Measurements from ENCODE around the gene SMIM44. TPM values are rescaled to one million over a fixed set of nuclear protein-coding genes. Genes with fewer than 3 reads are reported as not detected.
A peak's percentile ranks its signal among the peaks of the same experiment; 100 is the strongest.

Gene SMIM44
- total and polyA plus RNA-seq, 9 of the 15 experiments (the other 6 are each of a cell fraction or from before 2014, with no cell fraction given) = not detected

DNA sequence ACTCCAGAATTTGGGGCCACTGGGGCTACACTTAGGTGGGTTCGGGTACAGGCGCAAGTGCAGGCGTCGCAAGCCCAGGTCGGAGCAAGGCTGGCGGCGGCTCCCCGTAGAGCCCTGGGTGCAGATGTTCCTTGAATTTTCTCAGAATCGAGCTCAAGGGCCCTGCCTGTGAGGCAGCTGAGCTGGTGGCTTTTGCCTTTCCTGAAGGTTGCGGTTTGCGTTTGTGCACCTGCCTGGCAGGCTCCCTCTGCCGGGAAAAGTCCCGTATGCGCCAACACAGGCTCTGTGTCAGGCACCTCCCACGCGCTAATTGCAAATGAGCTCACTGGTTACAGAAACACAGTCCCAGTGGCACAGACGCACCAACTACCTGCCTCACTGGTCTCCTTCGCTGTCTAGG lies 11.3 kb upstream of the SMIM44 start:
- Histone ChIP-seq H4K20me1 (replicated peaks; ENCODE audit: control insufficient read depth, insufficient read depth, low read length) (no peaks in the 10 kb centered on the region), H2AFZ (ENCODE audit: low read depth, low read length) (no peak overlapping the region), H3K4me2 (ENCODE audit: insufficient read depth, low read length) (no peak overlapping the region), H3K79me2 (ENCODE audit: control insufficient read depth, insufficient read depth, low read length) (peaks cover 28% of the 10 kb centered on the region), H3K9me3 (replicated peaks; ENCODE audit: control insufficient read depth, insufficient read depth, low read depth, low read length) (no peaks in the 10 kb centered on the region), H3K36me3 (ENCODE audit: control insufficient read depth, insufficient read depth, low read length) (peaks cover 79% of the 10 kb centered on the region), H3K27me3 (ENCODE audit: control insufficient read depth in 2 of 2, insufficient read depth in 2 of 2, low read length in 2 of 2) (no peaks in the 10 kb centered on the region), H3K4me3 (no peak overlapping the region), H3K4me1 (replicated peaks in 1 of 2; ENCODE audit: control insufficient read depth in 2 of 2, insufficient read depth in 2 of 2, low read length in 2 of 2) (peaks cover 2 to 36% of the 10 kb centered on the region in 2 experiments; a peak in 4 of 5 replicates), H3K9me1 (ENCODE audit: control insufficient read depth, insufficient read depth, low read length) (no peaks in the 10 kb centered on the region), H3K27ac (ENCODE audit: extremely low read depth, low read depth, low read length) (no peak overlapping the region), H3K9ac (ENCODE audit: insufficient read depth in 1 of 2, low read depth in 2 of 2, low read length in 2 of 2) (peak overlapping the region in 1 of 2 experiments; percentile 14; a peak in 1 of 4 replicates)
- ChIA-PET POLR2A (interaction anchor here (0.6 to 0.9 kb wide), 4 partner anchors 10 to 121 kb away, joined by 3 read pairs; partner anchors contain the start of gene SMIM24), CTCF (ENCODE audit: low intra/inter-chr PET ratio) (no interaction called here)
- in situ Hi-C loops (cut with MboI) (no loop called here), intact Hi-C loops (cut with micrococcal nuclease) (no loop called here)
- TF ChIP-seq CSDE1 (IDR thresholded peaks at IDR 0.05) = no peak
- TF ChIP-seq RUNX1 (IDR thresholded peaks at IDR 0.05; ENCODE audit: low read depth) = no peak
- TF ChIP-seq ZNF384 (IDR thresholded peaks at IDR 0.05; ENCODE audit: low read depth, low read length) = no peak
- TF ChIP-seq EP400 (IDR thresholded peaks at IDR 0.05) = no peak
- 0 out of 2 replicates have a peak, but pooled peaks have one; percentile 24 for TF ChIP-seq EGR1 (conservative IDR thresholded peaks at IDR 0.05)
- no peak for TF ChIP-seq CC2D1A (IDR thresholded peaks at IDR 0.05)
- TF ChIP-seq ZNF668 (CRISPR knock-in tag; IDR thresholded peaks at IDR 0.05) = no peak
- no peak for TF ChIP-seq HDAC6 (IDR thresholded peaks at IDR 0.05; ENCODE audit: low read depth, low read length)
- TF ChIP-seq STAT5B (CRISPR knock-in tag; IDR thresholded peaks at IDR 0.05) = no peak
- no peak for TF ChIP-seq TAF15 (IDR thresholded peaks at IDR 0.05; ENCODE audit: low read depth, low read length)
- TF ChIP-seq, protein P1, sequence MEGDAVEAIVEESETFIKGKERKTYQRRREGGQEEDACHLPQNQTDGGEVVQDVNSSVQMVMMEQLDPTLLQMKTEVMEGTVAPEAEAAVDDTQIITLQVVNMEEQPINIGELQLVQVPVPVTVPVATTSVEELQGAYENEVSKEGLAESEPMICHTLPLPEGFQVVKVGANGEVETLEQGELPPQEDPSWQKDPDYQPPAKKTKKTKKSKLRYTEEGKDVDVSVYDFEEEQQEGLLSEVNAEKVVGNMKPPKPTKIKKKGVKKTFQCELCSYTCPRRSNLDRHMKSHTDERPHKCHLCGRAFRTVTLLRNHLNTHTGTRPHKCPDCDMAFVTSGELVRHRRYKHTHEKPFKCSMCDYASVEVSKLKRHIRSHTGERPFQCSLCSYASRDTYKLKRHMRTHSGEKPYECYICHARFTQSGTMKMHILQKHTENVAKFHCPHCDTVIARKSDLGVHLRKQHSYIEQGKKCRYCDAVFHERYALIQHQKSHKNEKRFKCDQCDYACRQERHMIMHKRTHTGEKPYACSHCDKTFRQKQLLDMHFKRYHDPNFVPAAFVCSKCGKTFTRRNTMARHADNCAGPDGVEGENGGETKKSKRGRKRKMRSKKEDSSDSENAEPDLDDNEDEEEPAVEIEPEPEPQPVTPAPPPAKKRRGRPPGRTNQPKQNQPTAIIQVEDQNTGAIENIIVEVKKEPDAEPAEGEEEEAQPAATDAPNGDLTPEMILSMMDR (IDR thresholded peaks at IDR 0.05 in 2 of 3, conservative IDR thresholded peaks at IDR 0.05 in 1 of 3; ENCODE audit: insufficient read depth in 2 of 3, low read depth in 1 of 3, low read length in 3 of 3) = 0 out of 6 replicates have a peak, but pooled peaks of 1 of the 3 experiments have one; percentile 4
- TF ChIP-seq ZNF717 (CRISPR knock-in tag; IDR thresholded peaks at IDR 0.05) = no peak
- TF ChIP-seq, protein P2, sequence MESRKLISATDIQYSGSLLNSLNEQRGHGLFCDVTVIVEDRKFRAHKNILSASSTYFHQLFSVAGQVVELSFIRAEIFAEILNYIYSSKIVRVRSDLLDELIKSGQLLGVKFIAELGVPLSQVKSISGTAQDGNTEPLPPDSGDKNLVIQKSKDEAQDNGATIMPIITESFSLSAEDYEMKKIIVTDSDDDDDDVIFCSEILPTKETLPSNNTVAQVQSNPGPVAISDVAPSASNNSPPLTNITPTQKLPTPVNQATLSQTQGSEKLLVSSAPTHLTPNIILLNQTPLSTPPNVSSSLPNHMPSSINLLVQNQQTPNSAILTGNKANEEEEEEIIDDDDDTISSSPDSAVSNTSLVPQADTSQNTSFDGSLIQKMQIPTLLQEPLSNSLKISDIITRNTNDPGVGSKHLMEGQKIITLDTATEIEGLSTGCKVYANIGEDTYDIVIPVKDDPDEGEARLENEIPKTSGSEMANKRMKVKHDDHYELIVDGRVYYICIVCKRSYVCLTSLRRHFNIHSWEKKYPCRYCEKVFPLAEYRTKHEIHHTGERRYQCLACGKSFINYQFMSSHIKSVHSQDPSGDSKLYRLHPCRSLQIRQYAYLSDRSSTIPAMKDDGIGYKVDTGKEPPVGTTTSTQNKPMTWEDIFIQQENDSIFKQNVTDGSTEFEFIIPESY (CRISPR knock-in tag; IDR thresholded peaks at IDR 0.05) = peak; percentile 93
- TF ChIP-seq GABPA (tag; conservative IDR thresholded peaks at IDR 0.05; ENCODE audit: low read depth) = no peak
- TF ChIP-seq, protein P3, sequence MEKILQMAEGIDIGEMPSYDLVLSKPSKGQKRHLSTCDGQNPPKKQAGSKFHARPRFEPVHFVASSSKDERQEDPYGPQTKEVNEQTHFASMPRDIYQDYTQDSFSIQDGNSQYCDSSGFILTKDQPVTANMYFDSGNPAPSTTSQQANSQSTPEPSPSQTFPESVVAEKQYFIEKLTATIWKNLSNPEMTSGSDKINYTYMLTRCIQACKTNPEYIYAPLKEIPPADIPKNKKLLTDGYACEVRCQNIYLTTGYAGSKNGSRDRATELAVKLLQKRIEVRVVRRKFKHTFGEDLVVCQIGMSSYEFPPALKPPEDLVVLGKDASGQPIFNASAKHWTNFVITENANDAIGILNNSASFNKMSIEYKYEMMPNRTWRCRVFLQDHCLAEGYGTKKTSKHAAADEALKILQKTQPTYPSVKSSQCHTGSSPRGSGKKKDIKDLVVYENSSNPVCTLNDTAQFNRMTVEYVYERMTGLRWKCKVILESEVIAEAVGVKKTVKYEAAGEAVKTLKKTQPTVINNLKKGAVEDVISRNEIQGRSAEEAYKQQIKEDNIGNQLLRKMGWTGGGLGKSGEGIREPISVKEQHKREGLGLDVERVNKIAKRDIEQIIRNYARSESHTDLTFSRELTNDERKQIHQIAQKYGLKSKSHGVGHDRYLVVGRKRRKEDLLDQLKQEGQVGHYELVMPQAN (IDR thresholded peaks at IDR 0.05; ENCODE audit: borderline replicate concordance) = no peak
- WGBS (ENCODE audit: insufficient coverage, low coverage, missing lambda C conversion rate) = 95% methylated on average over 14 of the region's 18 CpGs
- ATAC-seq (no peak), FAIRE-seq (no peak), DNase-seq (ENCODE audit: extremely low read depth in 1 of 4, low spot score in 3 of 4) (no peak)
- BruUV-seq (replicated peaks) = no TSS peak

All from K562 (cell line).